Calu3 (cell line): ENCODE results near the gene HPSE2. TPM values are rescaled to one million over a fixed set of nuclear protein-coding genes. Genes with fewer than 3 reads are reported as not detected.

Experiments used
- BruUV-seq: library from RNA; stranded (reverse); fragments of 400-500 nt; replicated peaks from 2 replicates; lab custom pipeline; 2021; lab: Mats Ljungman, UMichigan
- CTCF ChIA-PET: fragments of 300-600 bp; sonication (Branson Sonifier 250); formaldehyde crosslinking; loops from one replicate; lab custom pipeline; 2022; ENCODE audit warnings: antibody characterized with exemption; lab: Charles Lee
- DNase-seq: peaks from one replicate; pipeline ENCODE4 v3.0.0; 2022
- H3K27ac Mint-ChIP-seq: one replicate; pipeline ENCODE4 v1.8.0; 2022; ENCODE audit warnings: mixed read lengths; ENCODE audit not compliant: unreplicated experiment
- H3K27me3 Mint-ChIP-seq: one replicate; pipeline ENCODE4 v1.8.0; 2022; ENCODE audit warnings: mixed read lengths; ENCODE audit not compliant: unreplicated experiment
- H3K36me3 Mint-ChIP-seq: one replicate; pipeline ENCODE4 v1.8.0; 2022; ENCODE audit warnings: mild to moderate bottlenecking, moderate library complexity, mixed read lengths; ENCODE audit not compliant: insufficient read depth, unreplicated experiment
- H3K4me1 Mint-ChIP-seq: one replicate; pipeline ENCODE4 v1.8.0; 2022; ENCODE audit warnings: mild to moderate bottlenecking, low read depth, mixed read lengths; ENCODE audit not compliant: unreplicated experiment
- H3K4me3 Mint-ChIP-seq: one replicate; pipeline ENCODE4 v1.8.0; 2022; ENCODE audit warnings: mild to moderate bottlenecking, low read depth, moderate library complexity, mixed read lengths; ENCODE audit not compliant: unreplicated experiment
- H3K9me3 Mint-ChIP-seq: one replicate; pipeline ENCODE4 v1.8.0; 2022; ENCODE audit warnings: low read depth, mixed read lengths; ENCODE audit not compliant: unreplicated experiment
- intact Hi-C: fragments of 100-400 bp; cut with micrococcal nuclease; formaldehyde crosslinking; loops from one replicate; pipeline ENCODE4 v1.10.0; 2022; ENCODE audit not compliant: unreplicated experiment
- total RNA-seq: library from RNA; stranded (reverse); gene quantifications from 2 replicates; pipeline ENCODE4 v1.2.3, GENCODE V29; 2022
- TF ChIP-seq, protein P1 (sequence below): fragments of 200-600 bp; IDR thresholded peaks from one replicate; pipeline ENCODE4 v1.8.0; 2022; ENCODE audit warnings: antibody characterized with exemption; ENCODE audit not compliant: unreplicated experiment

HPSE2 gene
- total RNA-seq, 1 experiment from 2014 or later = not detected

- intact Hi-C loops = no loop called here
- DNase-seq = no peak
- no peak overlapping the region for H3K4me3 Mint-ChIP-seq
- TF ChIP-seq, protein P1, sequence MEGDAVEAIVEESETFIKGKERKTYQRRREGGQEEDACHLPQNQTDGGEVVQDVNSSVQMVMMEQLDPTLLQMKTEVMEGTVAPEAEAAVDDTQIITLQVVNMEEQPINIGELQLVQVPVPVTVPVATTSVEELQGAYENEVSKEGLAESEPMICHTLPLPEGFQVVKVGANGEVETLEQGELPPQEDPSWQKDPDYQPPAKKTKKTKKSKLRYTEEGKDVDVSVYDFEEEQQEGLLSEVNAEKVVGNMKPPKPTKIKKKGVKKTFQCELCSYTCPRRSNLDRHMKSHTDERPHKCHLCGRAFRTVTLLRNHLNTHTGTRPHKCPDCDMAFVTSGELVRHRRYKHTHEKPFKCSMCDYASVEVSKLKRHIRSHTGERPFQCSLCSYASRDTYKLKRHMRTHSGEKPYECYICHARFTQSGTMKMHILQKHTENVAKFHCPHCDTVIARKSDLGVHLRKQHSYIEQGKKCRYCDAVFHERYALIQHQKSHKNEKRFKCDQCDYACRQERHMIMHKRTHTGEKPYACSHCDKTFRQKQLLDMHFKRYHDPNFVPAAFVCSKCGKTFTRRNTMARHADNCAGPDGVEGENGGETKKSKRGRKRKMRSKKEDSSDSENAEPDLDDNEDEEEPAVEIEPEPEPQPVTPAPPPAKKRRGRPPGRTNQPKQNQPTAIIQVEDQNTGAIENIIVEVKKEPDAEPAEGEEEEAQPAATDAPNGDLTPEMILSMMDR = no peak
- no peaks in the 10 kb centered on the region for H3K4me1 Mint-ChIP-seq
- H3K9me3 Mint-ChIP-seq = no peaks in the 10 kb centered on the region
- H3K27ac Mint-ChIP-seq = no peak overlapping the region
- no peaks in the 10 kb centered on the region for H3K27me3 Mint-ChIP-seq
- CTCF ChIA-PET = no interaction called here
- peaks cover 6% of the 10 kb centered on the region for H3K36me3 Mint-ChIP-seq
- BruUV-seq = no TSS peak
Observed at GRCh38 chr10:98411166-98411565, 824.5 kb downstream of the HPSE2 start.

DNA sequence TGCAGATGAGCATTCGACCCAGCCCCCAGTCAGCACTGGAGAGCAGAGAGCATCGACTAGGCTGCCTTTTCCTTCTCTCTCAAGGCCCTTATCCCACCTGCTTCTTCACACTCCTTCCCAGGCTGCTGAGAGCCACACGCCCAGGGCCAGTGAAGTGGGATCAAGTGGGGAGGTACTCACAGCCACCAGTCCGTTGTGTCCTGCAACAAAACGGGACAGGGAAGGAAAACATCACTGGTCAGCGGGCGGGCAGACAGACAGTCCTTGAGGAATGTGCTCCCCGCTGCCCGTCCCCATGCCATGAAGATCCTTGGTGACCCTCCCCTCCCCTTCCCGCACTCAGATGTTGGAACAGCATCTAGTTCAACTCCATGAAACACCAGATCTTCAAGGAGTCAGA is 824.9 kb downstream of the HPSE2 start:
- H3K4me1 Mint-ChIP-seq = no peaks in the 10 kb centered on the region
- H3K36me3 Mint-ChIP-seq = peaks cover 6% of the 10 kb centered on the region
- BruUV-seq = no TSS peak
- H3K9me3 Mint-ChIP-seq = no peaks in the 10 kb centered on the region
- no peak overlapping the region for H3K4me3 Mint-ChIP-seq
- CTCF ChIA-PET = no interaction called here
- no peaks in the 10 kb centered on the region for H3K27me3 Mint-ChIP-seq
- intact Hi-C loops = no loop called here
- no peak overlapping the region for H3K27ac Mint-ChIP-seq
- TF ChIP-seq, protein P1 = no peak
- no peak for DNase-seq

- Mint-ChIP-seq H3K36me3 (peaks cover 6% of the 10 kb centered on the region), H3K4me3 (no peak overlapping the region), H3K9me3 (no peaks in the 10 kb centered on the region), H3K4me1 (no peaks in the 10 kb centered on the region), H3K27ac (no peak overlapping the region), H3K27me3 (no peaks in the 10 kb centered on the region)
- intact Hi-C loops = no loop called here
- DNase-seq = no peak
- CTCF ChIA-PET = no interaction called here
- no TSS peak for BruUV-seq
- TF ChIP-seq, protein P1 = no peak
Observed at GRCh38 chr10:98410135-98410743, 825.4 kb downstream of the HPSE2 start.

GRCh38 chr10:98408799-98409198 is 826.9 kb downstream of the HPSE2 start:
- intact Hi-C loops = no loop called here
- Mint-ChIP-seq H3K9me3 (no peaks in the 10 kb centered on the region), H3K27me3 (no peaks in the 10 kb centered on the region), H3K36me3 (no peaks in the 10 kb centered on the region), H3K4me3 (no peak overlapping the region), H3K4me1 (no peaks in the 10 kb centered on the region), H3K27ac (no peak overlapping the region)
- no TSS peak for BruUV-seq
- TF ChIP-seq, protein P1 = no peak
- no peak for DNase-seq
- CTCF ChIA-PET = interaction anchor here (0.5 to 0.7 kb wide), 3 partner anchors 46 to 1182 kb away, joined by 3 to 4 read pairs (median 3); no protein-coding TSS in a partner anchor
